Endometrial microvascular endothelial cells (primary cell): Measurements from ENCODE around the gene CNFN. TPM values are rescaled to one million over a fixed set of nuclear protein-coding genes. Genes with fewer than 3 reads are reported as not detected.

Experiments used
- in situ Hi-C: cut with HindIII; loops from 2 replicates; pipeline ENCODE4 v1.10.0; 2017; ENCODE audit warnings: low sequenced_read_pairs, low pct_unique_long_range_greater_than_20kb; ENCODE audit errors: inconsistent ontology term
- total RNA-seq: library from RNA; depleted of rRNA; stranded (reverse); fragments of >200 nt; gene quantifications from one replicate; pipeline ENCODE4 v1.2.3, GENCODE V29; 2015; ENCODE audit errors: inconsistent ontology term

Gene CNFN
- total RNA-seq, 1 donor from 2014 or later, result not detected

GRCh38 chr19:42411581-42412178 is 21.6 kb upstream of the CNFN start:
- in situ Hi-C loops, result no loop called here

DNA sequence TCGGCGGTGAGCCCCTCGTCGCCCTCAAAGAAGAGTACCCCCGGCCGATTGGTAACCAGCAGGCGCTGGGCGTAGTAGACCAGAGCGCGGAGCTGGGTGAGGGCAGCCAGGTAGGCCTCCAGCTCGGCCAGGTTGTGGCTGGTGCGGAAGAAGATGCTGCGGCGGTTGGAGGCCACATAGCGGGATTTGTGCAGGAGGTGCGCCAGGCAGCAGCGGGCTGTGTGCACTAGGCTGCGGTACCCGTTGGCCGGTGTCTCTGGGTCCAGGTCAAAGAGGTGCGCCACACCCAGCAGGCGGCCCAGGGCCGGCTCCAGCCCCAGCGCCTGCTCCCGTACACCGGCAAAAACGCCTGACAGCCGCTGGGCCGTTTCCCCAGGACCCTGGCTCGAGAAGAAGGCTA is 20.3 kb upstream of the CNFN start:
- in situ Hi-C loops, result no loop called here

DNA sequence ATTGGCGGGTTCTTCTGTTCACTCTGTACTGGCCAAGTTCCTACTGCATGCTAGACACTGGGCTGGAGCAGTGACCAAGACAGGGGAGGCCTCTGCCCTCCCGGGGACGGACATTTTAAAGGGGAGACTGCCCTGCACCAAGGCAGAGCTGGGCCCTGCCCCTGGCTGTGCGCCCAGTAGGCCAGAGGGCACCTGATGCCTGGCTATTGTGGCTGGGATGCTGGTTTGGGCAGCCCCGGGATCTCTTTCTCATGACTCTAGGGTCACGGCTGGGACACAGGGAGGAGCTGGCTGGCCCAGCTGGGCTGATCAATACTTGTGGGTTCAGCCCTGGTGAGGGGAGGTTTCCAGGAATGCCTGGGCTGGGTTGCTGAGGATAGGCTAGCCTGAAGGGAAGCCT is 19.4 kb upstream of the CNFN start:
- in situ Hi-C loops, result no loop called here

DNA sequence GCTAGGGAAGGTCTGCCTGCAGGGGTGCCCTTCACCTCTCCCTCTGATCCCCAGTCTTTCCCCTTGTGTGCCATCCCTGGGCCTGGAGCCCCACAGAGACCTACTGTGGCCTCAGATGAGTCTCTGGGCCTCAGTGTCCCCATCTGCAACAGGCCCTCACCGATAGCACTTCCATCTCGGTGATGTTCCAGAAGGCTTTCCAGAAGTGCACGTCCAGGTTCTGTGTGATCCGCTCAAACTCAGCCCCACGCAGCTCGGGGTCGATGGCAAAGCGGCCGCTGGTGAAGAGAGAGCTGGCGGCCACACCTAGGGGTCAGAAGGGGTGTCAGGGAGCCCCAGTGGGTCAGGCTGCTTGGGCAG is 17.7 kb upstream of the CNFN start:
- in situ Hi-C loops, result no loop called here

- in situ Hi-C loops, result no loop called here
These were observed 17.2 kb upstream of the CNFN start for GRCh38 chr19:42407085-42407815.

GRCh38 chr19:42406111-42406510 is 16.0 kb upstream of the CNFN start:
- in situ Hi-C loops, result no loop called here

GRCh38 chr19:42403586-42403985 is 13.5 kb upstream of the CNFN start:
- in situ Hi-C loops, result no loop called here

GRCh38 chr19:42402376-42403116 is 12.4 kb upstream of the CNFN start:
- in situ Hi-C loops, result no loop called here

- in situ Hi-C loops, result no loop called here
These were observed 11.5 kb upstream of the CNFN start for GRCh38 chr19:42401365-42402303.

GRCh38 chr19:42400404-42400803 is 10.3 kb upstream of the CNFN start:
- in situ Hi-C loops, result no loop called here

DNA sequence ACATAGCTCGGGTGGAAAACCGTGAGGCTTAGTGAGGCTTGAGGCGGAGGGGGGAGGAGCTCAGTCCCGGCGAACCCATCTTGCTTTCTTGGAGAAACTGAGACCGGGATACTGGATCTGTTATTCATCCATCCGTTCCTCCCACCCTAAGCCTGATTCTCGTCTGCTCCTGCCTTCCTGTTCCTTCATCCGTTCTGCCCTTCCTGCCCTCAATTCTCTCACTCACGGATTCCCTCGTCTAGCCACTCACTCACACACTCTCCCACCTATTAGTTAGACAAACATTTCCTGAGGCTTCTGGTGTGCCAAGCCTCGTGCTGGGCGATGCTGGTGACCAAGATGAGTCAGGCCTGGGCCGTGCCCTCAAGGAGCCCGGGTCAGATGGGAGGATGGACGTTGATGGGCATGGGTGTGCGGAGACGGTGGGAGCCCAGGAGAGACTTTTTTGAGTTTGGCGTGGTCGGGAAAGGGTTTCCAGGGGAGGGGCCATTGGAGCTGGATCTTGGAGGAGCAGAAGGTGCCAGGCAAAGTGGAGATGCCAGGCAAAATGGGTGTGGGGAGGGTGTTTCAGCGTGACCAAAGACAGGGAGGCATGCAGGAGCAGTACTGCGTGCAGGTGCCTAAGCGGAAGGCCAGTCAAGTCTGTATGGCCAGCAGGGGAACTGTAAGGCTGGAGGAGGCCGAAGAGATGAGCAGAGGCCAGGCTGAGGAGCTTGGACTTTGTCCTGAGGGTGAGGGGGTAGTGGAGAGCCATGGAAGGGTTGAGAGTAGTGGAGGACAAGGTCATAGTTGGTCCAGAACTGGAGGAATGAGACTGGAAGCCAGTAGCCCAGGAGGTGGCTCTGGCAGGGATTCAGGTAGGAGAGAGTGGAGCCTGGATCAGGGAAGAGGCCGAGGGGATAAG is 7.4 kb upstream of the CNFN start:
- in situ Hi-C loops, result no loop called here

DNA sequence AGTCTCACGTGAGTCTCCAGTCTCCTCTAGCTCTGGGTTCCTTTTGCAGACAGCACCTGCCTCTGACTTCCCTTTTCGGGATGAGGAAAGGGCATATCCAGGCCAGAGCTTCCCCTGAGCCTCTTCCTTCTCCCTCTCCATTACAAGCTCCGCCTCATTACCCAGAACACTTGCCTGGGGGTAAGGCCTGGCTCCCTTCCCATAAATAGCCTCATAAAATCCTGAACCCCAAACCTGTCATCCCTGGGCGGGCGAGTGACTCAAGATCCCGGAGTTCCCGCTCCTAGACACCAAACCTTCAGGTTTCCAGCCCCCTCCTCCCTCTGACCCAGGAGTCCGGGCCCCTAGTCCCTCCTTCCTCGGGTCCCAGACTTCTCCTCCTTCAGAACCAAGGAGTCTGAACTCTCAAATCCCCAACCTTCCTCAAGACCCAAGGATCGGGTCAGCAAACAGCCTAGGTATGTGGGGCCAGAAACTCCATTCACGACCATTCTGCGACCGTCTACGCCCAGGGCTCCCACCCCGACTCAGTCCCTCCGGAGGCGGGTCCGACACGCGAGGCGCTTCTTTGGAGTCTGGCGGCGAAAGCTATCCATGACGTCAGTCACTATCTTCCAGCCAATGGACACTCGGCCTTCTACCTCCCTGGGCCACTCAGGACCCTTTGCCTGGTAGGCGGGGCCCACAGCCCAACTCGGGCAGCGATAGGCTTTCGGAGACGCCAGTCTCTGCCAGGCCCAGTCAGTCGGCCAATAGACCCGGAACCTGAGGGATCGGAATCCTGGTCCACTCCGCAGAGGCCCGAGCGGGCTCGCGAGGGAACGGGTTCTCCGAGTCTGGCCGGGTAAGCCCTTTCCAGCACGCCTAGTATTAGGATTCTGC is 6.5 kb upstream of the CNFN start:
- in situ Hi-C loops, result no loop called here

DNA sequence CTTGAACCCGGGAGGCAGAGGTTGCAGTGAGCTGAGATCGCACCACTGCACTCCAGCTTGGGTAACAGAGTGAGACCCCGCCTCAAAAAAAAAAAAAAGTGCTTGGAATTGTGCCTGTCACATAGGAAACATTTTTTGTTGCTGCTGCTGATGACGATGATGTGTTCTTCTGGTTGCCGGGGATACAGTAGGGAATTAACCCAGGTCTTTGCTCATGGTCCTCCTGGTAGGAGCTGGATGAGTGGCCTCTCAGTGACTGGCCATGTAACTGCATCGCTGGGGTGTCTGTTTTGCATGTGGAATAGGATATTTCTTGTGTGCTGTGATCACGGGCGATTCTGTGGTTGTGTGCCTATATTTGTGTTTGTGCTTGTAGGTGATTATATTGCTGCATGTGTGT is 4.7 kb upstream of the CNFN start:
- in situ Hi-C loops, result no loop called here

DNA sequence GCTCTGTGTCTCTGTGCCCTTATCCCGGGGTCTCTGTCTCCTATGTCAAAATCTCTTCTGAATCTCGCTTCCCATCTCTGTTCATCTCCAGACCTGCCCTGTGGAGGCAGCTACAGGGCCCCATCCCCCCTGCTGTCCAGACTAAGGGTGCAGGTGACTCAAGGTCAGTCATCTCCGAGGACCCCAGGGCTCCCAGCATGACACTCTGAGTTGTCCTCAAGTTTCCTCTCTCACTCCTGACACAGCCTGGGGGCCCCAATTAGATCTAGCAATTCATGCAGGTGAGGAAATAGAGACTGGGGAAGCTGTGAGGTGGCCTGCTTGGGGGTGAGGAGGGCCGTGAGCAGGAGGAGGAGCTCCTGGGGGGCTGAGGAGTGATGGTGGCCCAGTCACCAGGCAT is 2.1 kb upstream of the CNFN start:
- in situ Hi-C loops, result no loop called here

DNA sequence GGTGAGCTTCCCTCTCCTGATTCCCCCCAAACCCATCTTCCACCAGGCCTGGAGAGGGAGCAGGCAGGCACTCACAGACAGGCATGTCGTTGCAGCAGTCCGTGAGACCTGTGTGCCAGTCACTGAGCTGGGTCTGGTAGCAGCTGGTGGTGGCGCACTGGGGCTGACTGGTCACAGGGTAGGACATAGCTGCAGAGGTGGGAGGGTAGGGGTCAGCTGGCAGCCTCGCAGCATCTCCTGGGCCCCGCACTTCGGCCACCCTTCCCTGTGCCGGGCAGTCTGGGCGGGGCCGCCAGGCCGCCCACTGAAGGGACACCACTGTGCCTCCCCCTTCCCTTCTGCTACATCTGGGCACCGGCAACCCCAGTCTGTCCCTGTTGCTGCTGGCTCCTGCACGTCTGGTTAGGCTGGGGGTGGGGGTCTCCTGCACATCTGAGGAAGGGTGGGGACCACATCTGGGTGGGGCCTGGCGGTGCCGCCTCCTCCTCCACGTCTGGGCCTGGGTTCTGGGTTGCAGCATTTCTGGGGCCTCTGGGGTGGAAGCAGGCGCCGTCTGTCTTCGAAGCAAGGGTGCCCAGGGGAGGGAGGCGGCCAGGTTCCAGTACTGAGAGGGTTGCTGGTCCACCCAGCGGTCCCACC is 1.1 kb downstream of the CNFN start:
- in situ Hi-C loops, result no loop called here

GRCh38 chr19:42386974-42387707 is 3.0 kb downstream of the CNFN start:
- in situ Hi-C loops, result no loop called here
